Activated T-cell treated with anti-CD3 and anti-CD28 coated beads for 4 hours (primary cell): ENCODE data around the gene GTPBP1.

Source experiments
- DNase-seq: peaks from one replicate; pipeline ENCODE4 v3.0.0-alpha.2; 2020

The GTPBP1 gene

DNA sequence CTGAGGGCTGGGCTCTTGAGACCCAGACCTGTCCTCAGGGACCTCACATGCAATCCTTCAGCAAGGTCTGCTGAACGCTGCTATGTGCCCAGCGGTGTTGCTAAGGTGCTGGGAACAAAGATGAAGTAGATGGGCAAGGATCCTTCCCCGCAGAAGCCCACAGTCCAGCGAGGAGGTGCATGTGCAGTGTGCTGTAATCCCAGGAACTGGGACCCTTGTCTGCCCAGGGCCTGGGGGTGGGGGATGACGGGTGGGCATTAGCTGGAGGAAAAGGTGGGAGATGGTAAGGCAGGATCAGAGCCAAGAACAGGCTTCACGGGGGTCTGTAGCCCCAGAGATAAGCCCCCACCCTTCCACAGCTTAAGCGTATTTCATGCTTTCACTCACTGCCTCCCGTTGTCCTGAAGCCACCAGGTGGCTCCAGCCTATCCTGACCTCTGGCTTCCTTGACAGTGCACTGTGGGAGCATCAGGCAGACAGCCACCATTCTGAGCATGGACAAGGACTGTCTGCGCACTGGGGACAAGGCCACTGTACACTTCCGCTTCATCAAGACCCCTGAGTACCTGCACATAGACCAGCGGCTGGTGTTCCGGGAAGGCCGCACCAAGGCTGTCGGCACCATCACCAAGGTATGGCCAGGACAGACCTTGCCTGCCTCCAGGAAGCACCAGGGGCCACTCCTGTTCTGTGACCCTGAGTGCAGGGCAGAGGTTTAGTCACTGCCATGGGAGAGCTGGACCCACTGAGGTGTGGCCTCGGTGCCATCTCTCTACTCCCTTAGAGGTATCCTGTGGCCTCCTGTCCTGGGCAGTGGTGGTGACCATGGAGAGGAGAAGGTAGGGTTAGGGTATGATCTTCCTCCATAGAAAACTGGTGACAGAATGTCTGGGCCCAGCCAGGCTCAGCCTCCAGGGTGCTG, 22.0 kb downstream of the GTPBP1 start:
- no peak for DNase-seq

DNA sequence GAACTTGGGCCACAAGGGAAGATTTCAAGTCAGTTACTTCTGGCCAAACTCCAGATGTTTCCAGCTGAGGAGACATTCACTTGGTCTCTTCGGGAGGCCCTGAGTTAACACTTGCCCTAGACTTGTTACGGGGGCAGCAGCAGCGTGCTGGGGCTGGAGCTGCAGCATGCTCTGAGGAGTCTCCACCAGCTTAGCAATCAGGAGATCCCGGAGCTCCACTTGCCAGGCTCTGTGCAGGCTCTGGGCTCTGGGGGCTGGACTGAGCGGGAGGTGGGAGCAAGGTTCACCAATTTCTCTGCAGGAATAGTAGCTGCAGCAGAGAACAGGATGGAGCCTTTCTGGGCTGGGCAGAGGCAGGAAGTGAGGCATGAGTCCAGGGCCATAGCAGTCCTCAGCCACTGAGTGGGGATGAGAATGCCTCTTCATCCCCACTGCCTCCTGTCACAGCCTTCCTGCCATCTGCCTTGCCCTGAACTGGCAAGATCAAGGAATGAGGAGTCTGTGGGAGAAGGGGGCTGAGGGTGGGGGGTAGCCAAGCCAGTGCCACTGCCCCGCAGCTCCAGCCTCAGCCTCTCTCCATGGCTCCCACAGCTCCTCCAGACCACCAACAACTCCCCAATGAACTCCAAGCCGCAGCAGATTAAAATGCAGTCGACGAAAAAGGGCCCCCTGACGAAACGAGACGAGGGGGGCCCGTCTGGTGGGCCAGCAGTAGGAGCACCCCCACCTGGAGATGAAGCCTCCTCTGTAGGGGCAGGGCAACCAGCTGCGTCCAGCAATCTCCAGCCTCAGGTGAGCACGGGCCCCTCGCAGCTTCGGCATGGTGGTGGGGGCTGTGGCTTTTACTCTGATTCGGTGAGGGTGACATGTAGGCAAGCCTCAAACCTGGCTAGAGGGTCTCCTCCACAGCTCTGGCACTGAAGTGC, 23.4 kb downstream of the GTPBP1 start:
- no peak for DNase-seq

DNA sequence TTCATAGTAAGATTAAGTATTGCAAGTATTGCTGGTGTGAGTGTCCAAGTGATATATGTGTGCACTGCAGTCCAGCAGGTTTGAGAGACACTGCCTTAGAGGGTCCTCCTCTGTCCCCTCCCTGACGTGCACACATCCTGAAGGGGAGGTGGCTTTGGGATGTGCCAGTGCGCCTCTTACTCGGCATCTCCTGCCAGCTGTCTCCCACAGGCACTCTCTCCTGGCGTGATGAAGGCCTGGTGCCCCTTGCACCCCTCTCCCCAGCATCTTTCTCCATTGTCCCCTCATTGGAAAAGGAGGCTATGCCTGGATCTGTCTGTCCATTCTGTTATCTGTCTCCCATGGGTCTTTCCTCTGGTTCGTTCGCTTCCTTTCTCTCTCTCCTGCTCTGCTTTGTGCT, 24.2 kb downstream of the GTPBP1 start:
- DNase-seq: no peak

DNA sequence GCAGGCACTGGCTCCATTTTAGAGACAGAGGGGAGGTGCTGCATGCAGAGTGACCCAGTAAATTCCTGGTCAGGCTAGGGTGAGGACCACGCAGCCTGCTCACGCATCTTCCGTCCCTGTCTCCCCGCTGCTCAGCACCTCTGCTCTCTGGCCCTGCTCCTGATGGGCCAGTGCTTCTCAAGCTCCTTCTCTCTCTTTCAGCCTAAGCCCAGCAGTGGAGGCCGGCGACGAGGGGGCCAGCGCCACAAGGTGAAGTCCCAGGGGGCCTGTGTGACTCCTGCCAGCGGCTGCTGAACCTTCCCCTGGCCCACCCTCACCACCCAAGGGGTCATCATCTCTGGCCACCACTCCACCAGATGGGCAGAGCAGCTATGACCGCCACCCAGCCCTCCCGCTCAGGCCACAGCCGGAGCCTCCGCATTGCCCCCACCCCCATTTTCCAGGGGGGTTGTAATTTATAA, 24.7 kb downstream of the GTPBP1 start:
- no peak for DNase-seq

DNA sequence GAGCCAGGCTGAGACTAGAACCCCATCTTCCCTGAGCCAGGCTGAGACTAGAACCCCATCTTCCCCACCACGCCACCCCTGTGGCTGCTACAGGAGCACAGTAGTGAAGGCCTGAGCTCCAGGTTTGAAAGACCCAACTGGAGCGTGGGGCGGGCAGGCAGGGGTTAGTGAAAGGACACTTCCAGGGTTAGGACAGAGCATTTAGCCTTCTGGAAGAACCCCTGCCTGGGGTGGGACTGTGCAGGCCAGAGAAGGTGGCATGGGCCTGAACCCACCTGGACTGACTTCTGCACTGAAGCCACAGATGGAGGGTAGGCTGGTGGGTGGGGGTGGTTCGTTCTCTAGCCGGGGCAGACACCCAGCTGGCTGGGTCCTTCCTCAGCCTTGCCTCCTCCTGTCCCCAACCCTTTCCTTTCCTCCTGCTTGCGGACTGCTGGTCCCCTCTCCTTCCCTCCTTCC, 26.0 kb downstream of the GTPBP1 start:
- no peak for DNase-seq

DNA sequence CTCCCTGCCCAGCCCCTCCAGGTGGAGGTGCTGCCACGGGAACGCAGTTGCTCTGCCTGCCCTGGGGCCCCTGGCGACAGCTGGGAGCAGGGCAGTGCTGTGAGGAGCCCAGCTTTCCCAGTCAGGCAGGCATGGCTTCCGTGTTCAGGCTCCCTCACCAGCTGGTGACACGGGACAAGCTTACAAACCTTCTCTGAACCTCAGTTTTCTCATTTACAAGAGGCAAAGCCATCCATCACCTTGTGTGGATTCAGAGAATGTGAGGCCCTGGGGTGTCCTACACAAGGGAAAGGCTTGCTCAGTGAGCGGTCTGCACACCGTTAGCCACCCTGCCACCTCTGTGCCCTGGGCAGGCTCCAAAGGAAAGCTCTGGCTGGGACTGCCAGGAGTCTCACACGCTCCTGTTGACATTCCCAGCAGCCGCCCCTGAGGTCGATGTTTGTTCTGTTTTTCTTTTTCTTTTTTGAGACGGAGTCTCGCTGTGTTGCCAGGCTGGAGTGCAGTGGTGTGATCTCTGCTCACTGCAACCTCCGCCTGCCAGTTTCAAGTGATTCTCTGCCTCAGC, 26.6 kb downstream of the GTPBP1 start:
- no peak for DNase-seq

DNA sequence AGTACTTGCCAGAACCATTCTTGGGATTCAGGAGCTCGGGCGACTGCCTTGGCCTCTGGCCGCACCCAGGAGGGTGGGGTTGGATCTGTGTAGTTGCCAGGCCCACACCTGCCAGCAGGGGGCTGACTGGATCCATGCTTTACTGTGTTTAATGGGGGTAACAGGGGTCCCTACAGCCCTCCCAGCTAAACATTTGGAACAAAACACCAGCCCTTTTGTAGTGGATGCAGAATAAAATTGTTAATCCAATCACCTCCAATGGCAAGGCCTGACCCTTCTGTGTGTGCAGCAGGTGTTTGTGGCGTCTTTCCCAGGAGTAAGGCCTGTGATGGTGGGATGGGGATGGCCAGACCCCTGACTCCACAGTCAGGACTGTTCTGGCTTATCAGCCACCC, 27.6 kb downstream of the GTPBP1 start:
- no peak for DNase-seq

DNA sequence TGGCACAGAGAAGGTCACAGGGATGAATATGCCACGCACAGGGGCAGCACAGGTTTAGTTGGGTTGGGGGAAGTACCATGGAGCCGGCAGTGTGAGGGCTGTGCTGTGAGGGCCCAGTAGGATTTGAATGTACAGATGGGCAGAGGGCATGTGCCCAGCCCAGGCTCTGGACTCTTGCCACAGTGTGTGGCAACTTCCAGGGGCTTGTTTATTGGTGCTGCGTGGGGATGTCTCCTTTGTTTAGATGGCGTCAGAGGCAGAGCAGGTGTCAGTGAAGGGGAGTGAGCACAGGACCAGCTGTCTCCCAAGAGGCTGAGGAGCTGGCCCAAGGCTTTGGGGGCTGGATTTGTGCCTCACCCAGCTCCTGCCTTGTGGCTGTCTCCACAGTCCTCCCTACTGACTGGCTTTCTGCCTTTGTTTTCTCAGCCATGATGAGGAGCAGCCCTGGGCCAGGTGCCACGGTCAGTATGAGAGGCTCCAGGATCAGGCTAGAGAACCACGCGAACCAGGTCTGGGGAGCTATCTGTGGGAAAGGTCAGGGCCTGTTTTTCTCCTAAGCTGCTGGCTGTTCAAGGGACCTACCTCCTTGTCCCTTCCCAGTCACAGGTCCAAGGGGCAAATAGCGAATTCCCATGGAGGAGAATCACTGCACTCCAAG, 28.1 kb downstream of the GTPBP1 start:
- DNase-seq: no peak

DNA sequence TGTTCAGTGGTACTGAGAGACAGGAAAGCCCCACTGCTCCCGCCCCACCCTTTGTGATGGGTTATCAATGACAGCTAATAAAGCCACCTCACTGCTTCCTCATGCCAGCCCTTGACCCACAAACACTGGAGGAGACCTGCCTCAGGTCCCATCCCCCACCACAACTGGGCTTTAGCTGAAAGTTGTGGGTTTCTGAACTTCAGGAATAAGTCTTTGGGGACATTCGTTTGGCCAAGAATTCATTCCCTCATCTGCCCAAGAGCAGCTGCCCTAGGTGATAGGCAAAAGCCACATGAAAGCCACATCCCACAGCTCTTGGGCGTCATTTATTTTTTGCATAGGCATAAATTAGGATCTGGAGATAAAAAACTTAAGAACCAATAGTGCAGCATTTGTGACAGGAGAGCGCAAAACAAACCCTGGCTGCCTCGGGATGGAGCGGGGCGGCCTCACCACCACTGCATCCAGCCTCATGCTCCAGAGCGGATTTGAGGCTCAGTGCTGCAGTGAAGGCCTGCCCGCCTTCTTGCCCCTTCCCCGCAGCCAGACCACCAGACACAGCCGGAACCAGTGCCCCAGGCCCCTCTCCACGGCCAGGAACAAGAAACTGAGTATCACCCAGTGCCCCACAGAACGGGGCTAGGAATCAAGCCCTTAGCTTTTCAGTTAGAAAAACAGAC, 28.8 kb downstream of the GTPBP1 start:
- no peak for DNase-seq

DNA sequence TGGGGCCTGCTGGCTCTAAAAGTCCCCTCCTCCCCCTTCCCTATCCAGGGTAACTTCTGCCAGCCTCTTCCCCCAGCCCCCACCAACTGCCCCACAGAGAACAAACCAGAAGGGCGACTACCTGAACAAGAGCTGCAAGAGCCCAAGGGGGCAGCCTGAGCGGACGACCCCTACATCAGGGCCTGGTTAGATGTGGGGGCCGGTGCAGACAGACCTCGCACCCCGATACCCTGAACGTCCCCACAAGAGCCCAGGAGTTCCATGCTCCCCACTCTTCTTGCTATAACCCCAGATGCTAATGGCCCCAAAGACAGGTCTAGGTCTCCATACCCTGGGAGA, 29.4 kb downstream of the GTPBP1 start:
- no peak for DNase-seq

DNA sequence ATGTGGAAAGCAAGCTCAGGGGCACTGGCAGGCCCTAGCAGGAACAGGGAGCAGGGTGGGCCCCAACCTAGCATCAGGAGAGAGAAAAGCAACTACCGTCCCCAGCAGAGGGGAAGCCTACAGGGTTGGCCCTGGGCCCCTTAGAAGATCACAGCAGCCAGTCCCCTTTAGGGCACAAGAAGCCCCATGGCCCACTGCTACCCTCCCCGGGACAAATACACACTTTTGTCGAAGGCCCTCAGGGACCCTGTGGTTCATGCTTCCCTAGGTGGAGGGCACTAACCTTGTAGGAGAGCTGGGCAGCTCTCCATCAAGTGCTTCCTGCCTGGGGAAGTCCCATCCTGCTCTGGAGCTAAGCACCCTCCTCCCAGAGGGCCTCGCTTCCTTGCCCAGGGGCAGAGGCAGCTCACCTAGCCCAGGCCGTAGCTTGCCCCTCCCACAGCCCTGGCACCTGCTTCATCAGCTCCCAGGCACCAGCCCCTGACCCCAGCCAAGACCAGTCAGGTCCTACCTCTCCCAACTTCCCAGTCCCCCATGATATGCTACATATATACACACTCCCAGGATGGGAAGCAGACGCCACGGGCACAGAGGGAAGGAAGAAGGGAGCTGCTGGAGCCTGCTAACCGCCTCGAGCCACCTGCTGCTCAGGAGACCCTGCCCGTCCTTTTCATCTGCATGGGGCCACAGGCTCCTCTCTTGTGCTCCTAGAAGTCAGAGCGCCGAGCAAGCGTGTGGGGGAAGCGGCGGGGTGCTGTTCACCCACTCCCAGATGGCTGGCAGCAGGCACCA, 29.9 kb downstream of the GTPBP1 start:
- DNase-seq: no peak

DNA sequence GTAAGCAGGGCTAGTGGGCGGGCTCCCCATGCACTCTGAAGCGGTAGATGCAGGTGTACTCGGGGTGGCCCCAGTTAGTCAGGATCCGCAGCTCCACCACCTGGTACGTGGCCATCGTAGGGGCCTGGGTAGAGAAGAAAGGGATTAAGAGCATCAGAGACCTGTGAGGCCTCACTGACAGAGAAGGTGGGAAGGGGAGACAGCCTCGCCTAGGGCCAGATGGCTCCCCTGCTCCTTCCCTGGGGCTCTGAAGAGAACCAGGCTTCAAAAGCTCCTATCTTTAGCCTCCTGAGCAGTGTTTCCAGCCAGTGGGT, 30.5 kb downstream of the GTPBP1 start:
- no peak for DNase-seq

DNA sequence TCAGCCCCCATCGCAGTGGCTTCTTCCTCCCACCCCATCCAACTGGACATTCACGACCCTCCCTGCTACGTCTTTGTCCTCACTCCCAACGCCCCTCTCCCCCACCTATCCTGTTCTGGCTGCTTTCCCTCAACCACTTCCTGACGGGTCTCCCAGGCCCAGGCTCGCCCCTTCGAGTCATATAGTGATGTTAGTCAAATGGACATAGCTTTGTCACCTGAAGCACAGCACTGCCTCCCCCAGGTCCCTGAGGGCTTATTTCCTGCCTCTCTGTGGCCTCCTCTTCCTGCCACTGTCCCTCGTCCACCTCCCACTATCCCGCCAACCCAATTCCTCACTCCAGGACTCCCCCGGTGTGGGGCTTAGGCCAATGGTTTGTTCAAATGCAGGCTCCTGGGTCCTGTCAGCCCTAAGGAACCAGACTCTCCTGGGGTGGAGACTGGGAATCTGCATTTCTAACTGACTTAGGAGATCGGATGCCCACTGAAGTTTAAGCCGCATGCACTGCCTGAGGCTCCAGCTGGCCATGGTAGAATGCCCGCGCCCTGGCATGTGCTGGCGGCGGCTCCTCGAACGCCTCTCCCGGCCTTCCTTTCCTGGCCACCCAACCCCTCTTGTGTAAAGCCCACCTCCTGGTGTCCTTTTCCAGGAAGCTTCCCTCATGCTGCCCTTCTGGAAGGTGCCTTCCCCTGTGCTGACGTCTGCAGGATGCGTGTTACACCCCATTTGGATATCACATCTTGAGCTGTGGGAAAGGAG, 31.7 kb downstream of the GTPBP1 start:
- no peak for DNase-seq

DNA sequence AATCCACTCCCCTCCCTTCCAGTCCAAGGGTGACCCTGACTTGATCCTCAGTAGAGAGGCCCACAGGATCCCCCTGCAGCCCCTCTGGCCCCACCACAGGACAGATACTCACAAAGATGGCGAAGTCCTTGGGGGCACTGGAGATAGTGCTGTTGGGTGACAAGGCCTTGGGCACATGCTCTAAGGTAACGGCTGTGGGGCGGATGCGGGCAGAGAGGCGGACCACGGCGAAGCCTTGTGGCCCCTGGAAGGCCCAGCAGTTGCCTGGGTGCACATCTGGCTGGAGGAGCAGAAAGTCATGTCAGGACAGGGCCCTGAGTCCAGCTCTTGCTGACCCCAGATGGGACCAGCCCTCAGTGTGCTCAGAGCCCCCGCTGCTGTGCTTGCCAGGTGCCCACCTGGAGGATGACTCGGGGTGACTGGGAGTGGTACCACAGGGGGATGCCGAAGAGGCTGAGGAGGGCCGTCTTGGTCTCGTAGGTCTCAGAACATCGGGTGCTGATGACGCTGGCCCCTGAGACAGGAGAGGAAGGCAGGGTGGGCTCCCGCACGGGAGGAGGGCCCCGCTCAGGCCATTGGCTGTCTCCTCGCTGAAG, 32.8 kb downstream of the GTPBP1 start:
- DNase-seq: no peak

DNA sequence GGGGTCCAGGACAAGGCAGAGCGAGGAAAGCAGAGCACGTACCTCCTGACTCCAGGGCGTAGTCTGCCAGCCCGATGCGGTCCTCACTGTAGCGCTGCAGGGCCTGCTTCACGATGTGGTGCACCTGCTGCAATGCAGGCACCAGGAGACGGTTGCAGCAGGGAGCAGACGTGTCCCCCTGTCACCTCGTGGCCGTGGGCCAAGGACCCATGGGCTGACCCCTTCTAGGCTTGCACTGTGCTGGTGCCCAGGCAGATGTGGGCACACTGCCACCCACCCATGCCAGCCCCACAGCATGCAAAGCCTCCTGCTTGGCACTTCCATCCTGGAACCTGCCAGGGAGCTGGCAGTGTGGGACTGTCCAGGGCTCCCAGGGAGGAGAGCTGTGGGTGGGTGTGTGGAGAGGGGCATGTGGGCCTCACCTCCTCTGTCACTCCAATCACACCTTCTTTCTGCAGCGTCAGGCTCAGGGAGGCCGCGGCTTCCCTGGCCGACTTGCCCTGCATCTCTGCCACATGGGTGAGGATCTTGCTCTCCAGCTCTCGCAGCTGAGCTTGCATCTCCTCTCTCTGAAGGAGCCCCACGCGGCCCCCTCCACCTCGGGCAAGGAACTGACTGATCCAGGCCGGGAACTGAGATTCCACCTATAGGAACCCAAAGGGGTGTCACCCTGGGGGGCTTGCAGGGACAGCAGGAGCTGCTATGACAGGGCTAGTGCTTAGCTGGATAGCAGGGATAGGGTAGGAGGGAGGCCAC, 33.7 kb downstream of the GTPBP1 start:
- no peak for DNase-seq

DNA sequence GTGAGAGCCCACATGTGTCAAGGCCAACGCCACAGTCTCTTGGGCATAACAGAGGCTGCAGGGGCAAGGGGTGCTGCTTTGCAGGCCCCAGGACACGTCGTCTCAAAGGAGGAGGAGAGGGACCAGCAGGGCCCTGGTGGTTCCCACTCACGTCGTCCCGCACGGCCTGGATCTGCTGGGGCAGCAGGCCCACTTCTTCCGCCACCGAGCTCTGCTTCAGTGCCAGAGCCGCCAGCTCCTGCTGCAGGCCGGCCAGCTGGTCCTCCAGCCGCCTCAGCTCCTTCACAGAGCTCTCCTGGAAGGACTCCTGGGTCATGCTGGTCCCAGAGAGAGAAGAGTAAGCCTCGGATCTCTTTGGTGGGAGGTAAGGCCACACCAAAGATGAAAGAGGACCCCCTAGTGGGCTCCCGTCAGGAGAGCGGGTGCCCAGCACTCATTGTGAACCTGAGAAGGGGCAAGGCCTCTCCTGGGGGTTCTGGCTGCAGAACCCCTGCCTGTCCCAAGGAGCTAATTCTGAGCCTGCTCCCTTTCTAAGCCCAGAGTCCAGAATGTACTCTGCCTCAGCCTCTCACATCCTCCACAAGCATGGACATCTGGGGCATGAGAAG, 34.5 kb downstream of the GTPBP1 start:
- no peak for DNase-seq

DNA sequence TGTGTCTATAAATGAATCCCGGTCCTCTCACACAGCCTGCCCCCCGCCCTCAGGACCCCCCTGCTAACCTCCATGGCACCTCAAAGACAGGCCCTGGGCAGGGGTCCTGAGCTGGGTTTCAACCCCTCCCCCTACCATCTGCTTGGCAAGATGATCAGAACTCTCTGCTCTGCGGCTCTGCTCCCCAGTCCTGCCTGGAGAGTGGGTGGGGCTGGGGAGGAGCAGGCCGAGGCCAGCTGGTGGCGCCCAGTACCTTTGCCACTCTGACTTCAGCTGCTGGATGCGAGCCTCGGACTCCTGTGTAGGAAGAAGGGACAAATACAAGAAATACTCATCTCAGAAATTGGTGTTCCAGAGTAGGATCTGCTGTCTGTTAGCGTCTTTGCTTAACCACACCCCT, 35.0 kb downstream of the GTPBP1 start:
- no peak for DNase-seq

DNA sequence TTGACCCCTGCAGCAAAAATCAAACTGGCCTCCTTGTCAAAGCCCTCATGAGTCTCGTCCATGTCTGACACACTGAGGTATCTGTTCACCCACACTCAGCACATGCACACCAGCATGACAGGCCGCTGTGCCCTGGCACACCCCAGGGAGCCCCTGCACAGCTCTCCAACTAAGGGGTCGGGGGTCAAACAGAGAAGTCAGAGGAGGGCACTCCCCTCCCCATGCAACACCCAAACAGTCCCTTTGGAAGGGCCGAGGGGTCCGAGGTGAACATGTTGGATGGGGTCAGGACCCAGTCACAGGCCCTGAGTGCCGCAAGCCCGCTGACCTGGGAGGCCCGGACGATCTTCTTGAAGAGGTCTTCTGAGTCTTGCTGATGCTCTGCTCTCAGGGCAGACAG, 35.4 kb downstream of the GTPBP1 start:
- DNase-seq: no peak

DNA sequence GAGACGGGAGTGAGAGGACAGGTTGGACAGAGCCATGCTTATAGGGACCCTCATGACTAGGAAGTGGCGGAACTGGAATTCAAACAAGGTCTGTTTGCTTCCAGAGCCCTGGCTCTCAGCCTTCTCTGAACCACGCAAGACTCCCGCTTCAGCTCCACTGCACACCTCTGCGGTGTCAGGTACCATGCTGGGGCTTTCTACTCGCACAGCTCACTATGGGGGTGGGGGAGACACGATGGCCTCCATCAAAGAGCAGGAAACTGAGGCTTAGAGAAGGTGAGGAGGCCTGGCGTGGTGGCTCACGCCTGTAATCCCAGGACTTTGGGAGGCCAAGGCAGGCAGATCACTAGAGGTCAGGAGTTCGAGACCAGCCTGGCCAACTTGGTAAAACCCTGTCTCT, 35.8 kb downstream of the GTPBP1 start:
- no peak for DNase-seq
